ENCODE data around the gene ENAH. TPM values are rescaled to one million over a fixed set of nuclear protein-coding genes. Genes with fewer than 3 reads are reported as not detected.

Gene ENAH
- total RNA-seq, 4 donors from 2014 or later: 18.7 to 60.7 (median 30.5) TPM

- no peak for TF ChIP-seq CTCF (IDR thresholded peaks at IDR 0.05)
- ATAC-seq (ENCODE audit: low FRiP score) (no peak), DNase-seq (ENCODE audit: low spot score) (no peak)
These were observed 127.5 kb downstream of the ENAH start for GRCh38 chr1:225525377-225525776.

GRCh38 chr1:225524570-225524969, 128.4 kb downstream of the ENAH start:
- DNase-seq (ENCODE audit: low spot score) (no peak), ATAC-seq (ENCODE audit: low FRiP score) (no peak)
- TF ChIP-seq CTCF (IDR thresholded peaks at IDR 0.05): no peak

- TF ChIP-seq CTCF (IDR thresholded peaks at IDR 0.05): no peak
- ATAC-seq (ENCODE audit: low FRiP score): no peak
- no peak for DNase-seq (ENCODE audit: low spot score)
These were observed 129.5 kb downstream of the ENAH start for GRCh38 chr1:225523263-225523950.

GRCh38 chr1:225522588-225523262, 130.2 kb downstream of the ENAH start:
- no peak for ATAC-seq (ENCODE audit: low FRiP score)
- no peak for TF ChIP-seq CTCF (IDR thresholded peaks at IDR 0.05)
- DNase-seq (ENCODE audit: low spot score): no peak

GRCh38 chr1:225520587-225521227, 132.2 kb downstream of the ENAH start:
- ATAC-seq (ENCODE audit: low FRiP score) (no peak), DNase-seq (ENCODE audit: low spot score) (no peak)
- no peak for TF ChIP-seq CTCF (IDR thresholded peaks at IDR 0.05)

- ATAC-seq (ENCODE audit: low FRiP score) (no peak), DNase-seq (ENCODE audit: low spot score) (no peak)
- no peak for TF ChIP-seq CTCF (IDR thresholded peaks at IDR 0.05)
These were observed 133.6 kb downstream of the ENAH start for GRCh38 chr1:225519166-225519863.
